Memory B cell (primary cell): ENCODE measurements around the gene RIPPLY2.

Source experiments
- ATAC-seq: fragments of 150-1000 bp; cut with Tn5 transposase; 2 replicates; pipeline ENCODE4 v1.10.0; 2021; ENCODE audit warnings: low read depth, mild to moderate bottlenecking, moderate library complexity
- DNase-seq, 2 donors: peaks; one replicate each; pipeline ENCODE4 v3.0.0; 2022; ENCODE audit warnings: low spot score in 2 of 2
- H3K27ac Mint-ChIP-seq: one replicate; pipeline ENCODE4 v1.8.0; 2022; ENCODE audit warnings: mild to moderate bottlenecking, moderate library complexity, mixed read lengths
- H3K27me3 Mint-ChIP-seq: one replicate; pipeline ENCODE4 v1.8.0; 2022; ENCODE audit warnings: mixed read lengths
- H3K36me3 Mint-ChIP-seq: one replicate; pipeline ENCODE4 v1.8.0; 2022; ENCODE audit warnings: mild to moderate bottlenecking, mixed read lengths
- H3K4me1 Mint-ChIP-seq: one replicate; pipeline ENCODE4 v1.8.0; 2022; ENCODE audit warnings: mixed read lengths
- H3K4me3 Mint-ChIP-seq: one replicate; pipeline ENCODE4 v1.8.0; 2022; ENCODE audit warnings: mild to moderate bottlenecking, moderate library complexity, mixed read lengths
- H3K9me3 Mint-ChIP-seq: one replicate; pipeline ENCODE4 v1.8.0; 2022; ENCODE audit warnings: mixed read lengths

The RIPPLY2 gene

GRCh38 chr6:83901624-83902023 is 48.5 kb downstream of the RIPPLY2 start:
- peaks cover 23% of the 10 kb centered on the region for H3K9me3 Mint-ChIP-seq
- H3K4me1 Mint-ChIP-seq = peaks cover 42% of the 10 kb centered on the region
- no peak overlapping the region for H3K27ac Mint-ChIP-seq
- ATAC-seq (no peak), DNase-seq (no peak)
- no peaks in the 10 kb centered on the region for H3K27me3 Mint-ChIP-seq
- H3K36me3 Mint-ChIP-seq = peaks cover 58% of the 10 kb centered on the region
- H3K4me3 Mint-ChIP-seq = no peak overlapping the region

GRCh38 chr6:83904395-83904794 is 51.2 kb downstream of the RIPPLY2 start:
- DNase-seq (no peak), ATAC-seq (no peak)
- H3K27me3 Mint-ChIP-seq = no peaks in the 10 kb centered on the region
- H3K9me3 Mint-ChIP-seq = peaks cover 27% of the 10 kb centered on the region
- peaks cover 61% of the 10 kb centered on the region for H3K36me3 Mint-ChIP-seq
- peaks cover 52% of the 10 kb centered on the region for H3K4me1 Mint-ChIP-seq
- H3K27ac Mint-ChIP-seq = no peak overlapping the region
- no peak overlapping the region for H3K4me3 Mint-ChIP-seq

GRCh38 chr6:83905648-83906047 is 52.5 kb downstream of the RIPPLY2 start:
- DNase-seq (no peak), ATAC-seq (no peak)
- Mint-ChIP-seq H3K27ac (no peak overlapping the region), H3K27me3 (no peaks in the 10 kb centered on the region), H3K36me3 (peaks cover 60% of the 10 kb centered on the region), H3K9me3 (peaks cover 25% of the 10 kb centered on the region), H3K4me1 (peaks cover 45% of the 10 kb centered on the region), H3K4me3 (no peak overlapping the region)
